H1 (cell line): ENCODE measurements around the gene DKK3. TPM values are rescaled to one million over a fixed set of nuclear protein-coding genes. Genes with fewer than 3 reads are reported as not detected.

Experiments used
- CTCF ChIA-PET: fragments of 300-600 bp; sonication (Branson Sonifier 250); formaldehyde crosslinking; loops from one replicate; lab custom pipeline; 2021; ENCODE audit not compliant: partially characterized antibody; lab: Charles Lee
- POLR2A ChIA-PET: fragments of 300-600 bp; sonication (Branson Sonifier 250); formaldehyde crosslinking; loops from one replicate; lab custom pipeline; 2021; ENCODE audit warnings: inconsistent platforms; ENCODE audit not compliant: partially characterized antibody; lab: Charles Lee
- DNase-seq, 2 experiments: peaks; one replicate each; pipeline versions ENCODE4 v3.0.0 to v3.0.0-alpha.2; 2010 to 2022; ENCODE audit warnings: low spot score in 2 of 2, low read depth in 1 of 2, mixed read lengths in 1 of 2
- FAIRE-seq: peaks from 2 replicates; lab custom pipeline; 2011; peaks lifted over from hg19 to GRCh38; lab: Jason Lieb, UNC
- H2AFZ ChIP-seq: 2 replicates; pipeline ENCODE4 v1.8.1; 2012; ENCODE audit warnings: low read length, inconsistent platforms
- H2AK5ac ChIP-seq: 2 replicates; pipeline ENCODE4 v1.6.1; 2013; ENCODE audit warnings: low read depth, low read length
- H2BK120ac ChIP-seq: replicated peaks from 2 replicates; pipeline ENCODE3; 2013; ENCODE audit warnings: low read depth, low read length, inconsistent platforms
- H2BK12ac ChIP-seq: 2 replicates; pipeline ENCODE4 v1.6.1; 2013; ENCODE audit warnings: low read depth, low read length
- H2BK15ac ChIP-seq: 2 replicates; pipeline ENCODE4 v1.6.1; 2013; ENCODE audit warnings: low read length
- H2BK20ac ChIP-seq: 2 replicates; pipeline ENCODE4 v1.6.1; 2013; ENCODE audit warnings: low read length
- H2BK5ac ChIP-seq: 2 replicates; pipeline ENCODE4 v1.6.1; 2013; ENCODE audit warnings: low read depth, low read length
- H3K14ac ChIP-seq: 2 replicates; pipeline ENCODE4 v1.6.1; 2013; ENCODE audit warnings: inconsistent platforms; ENCODE audit not compliant: insufficient read length
- H3K18ac ChIP-seq: 2 replicates; pipeline ENCODE4 v1.6.1; 2013; ENCODE audit warnings: low read length; ENCODE audit errors: extremely low read depth
- H3K23ac ChIP-seq: 2 replicates; pipeline ENCODE4 v1.6.1; 2013; ENCODE audit warnings: inconsistent platforms; ENCODE audit not compliant: insufficient read length
- H3K23me2 ChIP-seq: 2 replicates; pipeline ENCODE4 v1.6.1; 2013; ENCODE audit warnings: low read depth, low read length
- H3K27ac ChIP-seq: 2 replicates; pipeline ENCODE4 v1.6.1; 2011; ENCODE audit warnings: low read depth, low read length, inconsistent platforms
- H3K27me3 ChIP-seq, 4 experiments: replicated peaks in 1 of 4; 1 replicate in 1 of 4; 2 replicates in 3 of 4; pipeline versions ENCODE4 v1.6.1 to v1.8.1; 2011 to 2013; ENCODE audit warnings: low read length in 3 of 4, mild to moderate bottlenecking in 3 of 4, inconsistent platforms in 2 of 4, mixed read lengths in 2 of 4, moderate library complexity in 1 of 4; ENCODE audit not compliant: control insufficient read depth in 3 of 4, insufficient read depth in 3 of 4; ENCODE audit errors: extremely low read depth in 1 of 4
- H3K36me3 ChIP-seq, 4 experiments: 2 replicates each; pipeline versions ENCODE4 v1.6.1 to v1.8.1; 2011 to 2013; ENCODE audit warnings: mild to moderate bottlenecking in 4 of 4, low read length in 3 of 4, moderate library complexity in 2 of 4, control low read depth in 1 of 4, inconsistent platforms in 1 of 4; ENCODE audit not compliant: insufficient read depth in 4 of 4, control insufficient read depth in 2 of 4
- H3K4ac ChIP-seq: replicated peaks from 2 replicates; pipeline ENCODE3; 2013; ENCODE audit warnings: low read length, low read depth, mixed read lengths, inconsistent platforms; ENCODE audit not compliant: insufficient read length
- H3K4me1 ChIP-seq, 4 experiments: replicated peaks in 1 of 4; 1 replicate in 1 of 4; 2 replicates in 3 of 4; pipeline versions ENCODE4 v1.6.1 to v1.8.1; 2011 to 2013; ENCODE audit warnings: low read length in 3 of 4, inconsistent platforms in 2 of 4, mixed read lengths in 1 of 4; ENCODE audit not compliant: insufficient read depth in 4 of 4, control insufficient read depth in 3 of 4
- H3K4me2 ChIP-seq, 2 experiments: 2 replicates each; pipeline versions ENCODE4 v1.6.1 to v1.8.1; 2011 to 2013; ENCODE audit warnings: low read depth in 2 of 2, low read length in 2 of 2, control low read depth in 1 of 2, inconsistent platforms in 1 of 2, mild to moderate bottlenecking in 1 of 2; ENCODE audit not compliant: insufficient read depth in 1 of 2
- H3K4me3 ChIP-seq, 4 experiments: fragments of 200-600, 300-600 bp in 1 of 4; sonication (generic), shearing (Covaris generic), sonication (Bioruptor Twin) in 1 of 4; 2 replicates each; pipeline versions ENCODE4 v1.5.1 to v1.8.1; 2011 to 2016; ENCODE audit warnings: low read length in 4 of 4, low read depth in 3 of 4, control low read depth in 2 of 4, inconsistent platforms in 2 of 4, mild to moderate bottlenecking in 2 of 4, mixed read lengths in 1 of 4, moderate library complexity in 1 of 4; ENCODE audit not compliant: insufficient read depth in 2 of 4; ENCODE audit errors: extremely low read depth in 1 of 4
- H3K56ac ChIP-seq: replicated peaks from 2 replicates; pipeline ENCODE3; 2013; ENCODE audit warnings: low read depth, mild to moderate bottlenecking, mixed read lengths, low read length, inconsistent platforms; ENCODE audit not compliant: insufficient read length
- H3K79me1 ChIP-seq: 2 replicates; pipeline ENCODE4 v1.6.1; 2013; ENCODE audit warnings: low read depth, low read length, control low read depth
- H3K79me2 ChIP-seq, 2 experiments: 2 replicates each; pipeline versions ENCODE4 v1.6.1 to v1.8.1; 2012 to 2013; ENCODE audit warnings: low read length in 2 of 2, mild to moderate bottlenecking in 2 of 2, inconsistent platforms in 1 of 2; ENCODE audit not compliant: insufficient read depth in 2 of 2, control insufficient read depth in 1 of 2
- H3K9ac ChIP-seq, 4 experiments: replicated peaks in 1 of 4; 1 replicate in 1 of 4; 2 replicates in 3 of 4; pipeline versions ENCODE4 v1.6.1 to v1.8.1; 2011 to 2013; ENCODE audit warnings: low read depth in 3 of 4, low read length in 3 of 4, control low read depth in 2 of 4, mild to moderate bottlenecking in 2 of 4, moderate library complexity in 2 of 4, inconsistent platforms in 1 of 4; ENCODE audit errors: extremely low read depth in 1 of 4
- H3K9me3 ChIP-seq, 2 experiments: 2 replicates each; pipeline versions ENCODE4 v1.6.1 to v1.8.1; 2012 to 2013; ENCODE audit warnings: mild to moderate bottlenecking in 2 of 2, moderate library complexity in 2 of 2, control low read depth in 1 of 2, inconsistent platforms in 1 of 2, low read depth in 1 of 2, low read length in 1 of 2, mixed read lengths in 1 of 2; ENCODE audit not compliant: insufficient read depth in 2 of 2
- H4K20me1 ChIP-seq, 2 experiments: replicated peaks in 1 of 2; 2 replicates each; pipeline versions ENCODE3 to v1.8.1; 2011 to 2013; ENCODE audit warnings: inconsistent platforms in 2 of 2, low read length in 2 of 2, mild to moderate bottlenecking in 1 of 2; ENCODE audit not compliant: insufficient read depth in 2 of 2, control insufficient read depth in 1 of 2
- H4K5ac ChIP-seq: 2 replicates; pipeline ENCODE4 v1.6.1; 2013; ENCODE audit warnings: low read length, low read depth, mixed read lengths, inconsistent platforms; ENCODE audit not compliant: insufficient read length
- H4K8ac ChIP-seq: 2 replicates; pipeline ENCODE4 v1.8.0; 2013; ENCODE audit warnings: mild to moderate bottlenecking, moderate library complexity, low read length, inconsistent platforms; ENCODE audit not compliant: insufficient read depth; ENCODE audit errors: extremely low read depth
- H4K91ac ChIP-seq: replicated peaks from 2 replicates; pipeline ENCODE3; 2013; ENCODE audit warnings: low read length, mixed read lengths, inconsistent platforms; ENCODE audit not compliant: insufficient read length
- KDM1A ChIP-seq: fragments of 200-600, 300-600 bp; sonication (generic); IDR thresholded peaks from 2 replicates; pipeline ENCODE4 v1.7.1; 2016; ENCODE audit warnings: mild to moderate bottlenecking, low read length, borderline replicate concordance
- NANOG ChIP-seq: IDR thresholded peaks from 2 replicates; pipeline ENCODE4 v1.6.1; 2011; ENCODE audit warnings: low read length, low read depth, mild to moderate bottlenecking, inconsistent platforms; ENCODE audit not compliant: insufficient read depth, poor library complexity, severe bottlenecking
- WGBS, 2 experiments: shearing (Covaris generic) in 1 of 2; methylation state at CpG; one replicate each; pipeline versions ENCODE4 v1.1.6 to v1.1.7; 2013 to 2015; ENCODE audit warnings: low lambda C conversion rate in 2 of 2, mixed read lengths in 2 of 2, inconsistent platforms in 1 of 2, low coverage in 1 of 2, missing lambda C conversion rate in 1 of 2; ENCODE audit not compliant: insufficient replicate concordance in 2 of 2, insufficient coverage in 1 of 2, insufficient read length in 1 of 2; ENCODE audit errors: extremely low coverage in 1 of 2, missing lambda C conversion rate in 1 of 2; 5-methylcytosine and 5-hydroxymethylcytosine counted together
- polyA plus RNA-seq, 7 experiments: library from polyadenylated mRNA; depleted of rRNA in 3 of 7; stranded (reverse) in 5 of 7; unstranded in 2 of 7; fragments of >200 nt in 5 of 7; fragments of 200-250 nt in 2 of 7; gene quantifications; 1 replicate in 5 of 7; 2 replicates in 1 of 7; 4 replicates in 1 of 7; pipeline versions ENCODE4 v1.2.1 to v1.2.3, GENCODE V29; 2011 to 2013; ENCODE audit warnings: missing spikeins in 2 of 7, mixed read lengths in 2 of 7
- total RNA-seq: library from RNA; stranded (reverse); fragmentation: NEBNext Ultra II Directional; extraction: Animal tissue kit (Norgen Biotek cat#: 25700); gene quantifications from 2 replicates; pipeline ENCODE4 v1.2.1, GENCODE V29; 2021

DKK3 gene
- total and polyA plus RNA-seq, 2 of the 8 experiments (the other 6 are each of a cell fraction or from before 2014, with no cell fraction given): 30.0 to 40.1 TPM

DNA sequence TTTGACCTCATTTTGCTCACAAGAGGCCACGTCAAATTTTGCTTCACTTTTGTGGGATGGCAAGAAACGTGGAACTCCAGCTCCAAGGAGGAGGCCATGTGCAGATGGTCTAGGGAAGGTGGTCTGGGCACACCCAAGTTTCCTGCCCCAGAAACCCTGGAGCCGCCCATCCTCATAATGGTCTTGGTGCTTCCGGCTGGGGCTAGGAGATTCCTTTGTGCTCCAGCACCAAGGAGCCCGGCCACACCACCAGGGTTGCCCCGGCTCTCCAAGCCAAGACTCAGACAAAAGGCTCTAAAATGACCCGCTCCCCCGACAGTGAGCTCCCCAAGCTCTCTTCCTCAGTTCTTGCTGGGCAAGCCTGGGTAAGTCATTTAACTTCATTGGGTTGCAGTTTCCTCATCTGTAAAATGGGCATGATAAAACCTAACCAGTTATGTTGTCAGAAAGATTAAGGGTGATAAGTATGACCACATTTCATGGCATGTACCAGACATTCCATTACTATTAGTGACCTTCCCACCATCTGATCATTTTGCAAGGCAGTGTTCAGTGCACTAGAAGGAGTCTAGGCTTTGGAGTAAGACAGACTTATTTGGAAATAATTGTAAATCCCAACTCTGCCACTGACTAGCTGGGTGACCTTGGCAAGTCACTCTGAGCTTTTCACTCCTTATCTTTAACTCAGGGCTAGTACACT lies 23.3 kb downstream of the DKK3 start:
- H3K4me2 ChIP-seq: no peak overlapping the region
- FAIRE-seq (no peak), DNase-seq (no peak)
- no peak overlapping the region for H2AK5ac ChIP-seq
- TF ChIP-seq KDM1A (peak; percentile 48; the same call in 1 of the 2 replicates), NANOG (no peak)
- no peak overlapping the region for H3K23ac ChIP-seq
- H3K4me1 ChIP-seq: peaks cover 0 to 7% (median 1%) of the 10 kb centered on the region in 4 experiments; a peak in 3 of 7 replicates
- H2BK20ac ChIP-seq: no peak overlapping the region
- no peak overlapping the region for H4K8ac ChIP-seq
- no peak overlapping the region for H3K56ac ChIP-seq
- no peak overlapping the region for H2BK5ac ChIP-seq
- no peak overlapping the region for H2BK12ac ChIP-seq
- no peaks in the 10 kb centered on the region for H3K36me3 ChIP-seq
- ChIA-PET POLR2A (interaction anchor here (1.0 kb wide), 1 partner anchor 72 kb away, joined by 3 read pairs; no protein-coding TSS in a partner anchor), CTCF (interaction anchor here (0.7 to 1.9 kb wide), 5 partner anchors 8 to 59 kb away, joined by 3 to 5 read pairs (median 3); no protein-coding TSS in a partner anchor)
- H2BK120ac ChIP-seq: no peak overlapping the region
- no peak overlapping the region for H3K9ac ChIP-seq
- no peak overlapping the region for H3K4me3 ChIP-seq
- H3K79me2 ChIP-seq: no peaks in the 10 kb centered on the region
- no peak overlapping the region for H3K18ac ChIP-seq
- H3K14ac ChIP-seq: no peak overlapping the region
- H3K23me2 ChIP-seq: no peaks in the 10 kb centered on the region
- no peaks in the 10 kb centered on the region for H3K79me1 ChIP-seq
- no peak overlapping the region for H4K5ac ChIP-seq
- H2AFZ ChIP-seq: no peak overlapping the region
- no peak overlapping the region for H4K91ac ChIP-seq
- no peak overlapping the region for H2BK15ac ChIP-seq
- H3K4ac ChIP-seq: no peak overlapping the region
- 95% methylated on average over 6 of the region's 8 CpGs; no CpG with 5 or more reads in 1 of the 2 experiments for WGBS, 2 experiments
- H3K27me3 ChIP-seq: no peaks in the 10 kb centered on the region
- H4K20me1 ChIP-seq: no peaks in the 10 kb centered on the region
- no peaks in the 10 kb centered on the region for H3K9me3 ChIP-seq
- H3K27ac ChIP-seq: no peak overlapping the region
